Right hindlimb (tissue), 1 donor: ENCODE measurements around the gene AQP9.
"Not testable (repeated sequence)": the region's sequence is repeated elsewhere in the genome, so short reads cannot be mapped to it uniquely, and the experiment has no call there.

ENCODE experiments used
- DNase-seq: peaks from one replicate; pipeline ENCODE4 v3.0.0-alpha.2; 2018

The AQP9 gene, protein sequence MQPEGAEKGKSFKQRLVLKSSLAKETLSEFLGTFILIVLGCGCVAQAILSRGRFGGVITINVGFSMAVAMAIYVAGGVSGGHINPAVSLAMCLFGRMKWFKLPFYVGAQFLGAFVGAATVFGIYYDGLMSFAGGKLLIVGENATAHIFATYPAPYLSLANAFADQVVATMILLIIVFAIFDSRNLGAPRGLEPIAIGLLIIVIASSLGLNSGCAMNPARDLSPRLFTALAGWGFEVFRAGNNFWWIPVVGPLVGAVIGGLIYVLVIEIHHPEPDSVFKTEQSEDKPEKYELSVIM

DNA sequence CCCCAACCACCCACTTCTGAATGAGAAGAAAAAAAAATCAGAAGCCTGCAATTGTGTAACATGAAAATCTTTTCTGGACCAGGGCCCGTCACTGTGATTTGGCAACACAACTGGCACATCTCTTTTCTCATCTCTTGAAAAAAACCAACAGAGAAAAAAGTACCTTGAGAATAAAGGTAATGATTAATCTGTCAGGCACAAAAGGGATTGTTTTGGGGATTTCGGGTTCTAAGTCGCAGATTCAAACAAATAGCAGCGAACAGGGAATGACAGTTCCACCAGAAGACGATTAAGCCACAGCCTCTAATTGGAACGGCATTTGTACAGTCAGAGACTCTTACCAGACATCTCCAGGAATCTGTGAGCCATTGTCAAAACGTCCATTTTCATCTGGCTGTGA, at the start of gene AQP9:
AQP9 (plus strand) TSS at position 276 of the 400 bp plus-strand sequence. CDS start 185 bp downstream, outside the sequence.
- no peak for DNase-seq

DNA sequence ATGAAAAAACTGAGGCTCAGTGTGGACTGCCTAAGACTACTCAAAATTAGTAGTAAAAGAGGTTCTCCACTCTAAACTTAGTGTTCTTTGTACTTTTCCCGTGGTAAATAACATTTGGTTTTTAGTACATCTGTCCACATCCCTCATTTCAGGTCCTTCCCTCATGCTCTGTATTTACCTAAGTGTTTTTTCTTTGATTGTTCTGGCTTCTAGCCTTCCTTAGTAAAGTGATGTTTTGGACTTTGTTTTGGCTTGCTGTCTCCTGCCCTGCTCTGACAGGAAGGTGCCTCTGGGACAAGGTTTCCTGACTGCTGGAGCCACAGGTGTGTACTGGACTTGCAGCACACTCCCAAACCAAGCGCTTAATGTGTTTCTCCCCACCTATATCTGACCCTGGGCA, 42.8 kb upstream of the AQP9 start:
- DNase-seq, result no peak

DNA sequence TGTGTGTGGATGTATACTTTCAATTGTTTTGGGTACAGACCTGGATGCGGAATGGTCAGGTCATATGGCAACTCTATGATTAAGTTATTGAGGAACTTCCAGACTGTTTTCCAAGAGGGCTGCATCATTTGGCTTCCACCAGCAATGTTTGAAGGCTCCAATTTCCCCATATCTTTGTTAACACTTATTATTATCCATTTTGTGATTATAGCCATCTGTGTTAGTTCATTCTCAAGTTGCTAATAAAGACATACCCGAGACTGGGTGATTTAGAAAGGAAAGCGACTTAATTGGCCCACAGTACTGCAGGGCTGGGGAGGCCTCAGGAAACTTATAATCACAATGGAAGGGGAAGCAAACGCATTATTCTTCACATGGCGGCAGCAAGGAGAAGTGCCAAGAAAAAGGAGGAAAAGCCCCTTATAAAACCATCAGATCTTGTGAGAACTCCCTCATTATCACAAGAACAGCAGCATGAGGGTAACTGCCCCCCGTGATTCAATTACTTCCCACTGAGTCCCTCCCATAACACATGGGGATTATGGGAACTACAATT, 41.6 kb upstream of the AQP9 start:
- no peak for DNase-seq

DNA sequence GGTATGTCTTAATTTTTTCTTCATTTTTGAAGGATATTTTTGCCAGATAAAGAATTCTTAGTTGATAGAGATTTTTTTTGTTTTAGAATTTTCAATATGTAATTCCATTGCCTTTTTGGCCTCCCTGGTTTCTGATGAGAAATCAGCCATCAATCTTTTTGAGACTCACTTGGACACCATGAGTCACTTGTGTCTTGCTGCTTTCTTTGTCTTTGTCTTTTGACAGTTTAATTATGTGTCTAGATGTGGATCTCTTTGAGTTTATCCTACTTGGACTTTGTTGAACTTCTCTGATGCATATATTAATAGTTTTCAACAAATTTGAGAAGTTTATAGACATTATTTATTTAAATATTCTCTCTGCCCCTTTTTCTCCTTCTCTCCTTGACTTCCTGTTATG, 34.7 kb upstream of the AQP9 start:
- DNase-seq, result no peak

DNA sequence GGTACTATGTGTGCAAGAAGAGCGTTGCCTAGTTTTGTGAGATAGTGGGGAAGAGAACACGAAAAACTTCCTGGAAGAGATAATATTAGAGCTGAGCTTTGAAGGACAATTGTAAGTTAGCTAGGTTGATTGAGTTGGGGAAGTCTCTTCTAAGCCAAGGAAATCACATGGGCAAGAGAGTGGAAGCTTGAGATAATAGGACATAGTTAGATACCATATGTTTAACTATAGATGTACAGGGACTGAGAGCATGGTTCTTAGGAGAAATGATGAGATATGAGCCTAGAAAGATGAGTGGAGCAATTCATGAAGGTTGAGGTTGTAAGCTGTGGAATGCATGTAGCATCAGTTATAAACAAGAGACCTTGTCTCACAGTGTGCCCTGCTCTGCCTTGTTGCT, 30.1 kb upstream of the AQP9 start:
- no peak for DNase-seq

DNA sequence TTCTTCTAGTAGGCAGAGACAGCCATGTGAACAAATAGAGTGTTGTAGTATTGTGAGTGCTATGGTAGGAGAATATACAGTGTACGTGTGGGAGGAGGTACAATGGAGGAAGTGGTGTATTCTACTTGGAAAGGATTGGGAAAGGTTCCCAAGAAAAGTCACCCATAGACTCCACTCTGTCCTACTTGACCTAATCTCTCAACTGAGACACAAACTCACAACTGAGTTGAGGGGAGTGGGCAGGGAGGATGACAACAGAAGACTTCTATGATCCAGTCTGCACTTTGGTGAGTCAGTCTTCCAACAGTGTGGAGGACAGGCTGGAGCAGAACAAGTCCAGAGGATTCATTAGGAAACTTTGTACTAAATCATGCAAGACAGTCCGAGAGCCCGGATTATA, 28.8 kb upstream of the AQP9 start:
- DNase-seq, result no peak

DNA sequence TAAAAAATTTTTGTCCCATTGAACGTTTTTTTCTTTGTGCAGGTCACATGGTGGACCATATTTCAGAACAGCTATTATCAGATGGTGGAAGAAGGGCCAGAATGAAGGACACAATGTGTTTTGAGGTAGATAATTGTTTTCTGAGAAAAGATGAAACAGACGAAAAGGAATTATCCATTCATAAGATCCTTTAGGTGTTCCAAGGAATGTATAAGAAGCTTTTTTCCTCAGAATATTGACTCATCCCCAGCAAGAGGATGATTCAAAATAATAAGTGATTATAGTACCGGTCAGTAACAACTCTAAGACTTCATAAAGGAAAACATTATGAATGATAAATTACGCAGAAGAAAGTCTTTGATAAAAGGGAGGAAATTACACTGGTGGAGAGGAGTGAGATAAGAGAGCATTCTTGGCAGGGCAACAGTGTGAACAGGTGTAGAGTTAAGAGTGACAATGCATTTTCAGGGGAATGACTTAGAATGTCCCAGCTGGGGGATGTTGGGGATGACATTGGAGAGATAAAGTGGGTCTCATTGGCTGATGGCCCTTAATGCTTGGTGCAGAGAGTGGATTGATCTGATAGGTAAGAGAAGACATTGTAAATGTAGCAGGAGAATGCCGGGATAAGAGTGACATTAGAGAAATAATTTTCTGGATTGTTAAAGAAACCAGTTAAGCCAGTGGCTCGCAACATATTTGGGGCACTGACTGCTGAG, 27.0 kb upstream of the AQP9 start:
- DNase-seq, result no peak

DNA sequence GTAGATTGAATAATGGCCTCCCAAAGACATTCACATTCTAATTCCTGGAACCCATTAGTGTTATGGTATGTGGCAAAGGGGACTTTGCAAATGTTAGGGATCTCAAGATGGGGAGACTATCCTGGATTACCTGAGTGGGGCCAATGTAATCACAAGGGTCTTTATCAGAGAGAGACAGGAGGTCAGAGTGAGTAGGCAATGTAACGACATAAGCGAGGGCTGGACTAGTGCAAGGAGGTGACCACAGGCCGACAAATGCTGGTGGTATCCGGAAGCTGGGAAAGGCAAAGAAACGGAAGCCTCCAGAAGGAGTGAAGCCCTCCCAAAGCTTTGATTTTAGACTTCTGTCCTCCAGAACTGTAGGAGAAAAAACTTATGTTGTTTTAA, 26.5 kb upstream of the AQP9 start:
- no peak for DNase-seq

DNA sequence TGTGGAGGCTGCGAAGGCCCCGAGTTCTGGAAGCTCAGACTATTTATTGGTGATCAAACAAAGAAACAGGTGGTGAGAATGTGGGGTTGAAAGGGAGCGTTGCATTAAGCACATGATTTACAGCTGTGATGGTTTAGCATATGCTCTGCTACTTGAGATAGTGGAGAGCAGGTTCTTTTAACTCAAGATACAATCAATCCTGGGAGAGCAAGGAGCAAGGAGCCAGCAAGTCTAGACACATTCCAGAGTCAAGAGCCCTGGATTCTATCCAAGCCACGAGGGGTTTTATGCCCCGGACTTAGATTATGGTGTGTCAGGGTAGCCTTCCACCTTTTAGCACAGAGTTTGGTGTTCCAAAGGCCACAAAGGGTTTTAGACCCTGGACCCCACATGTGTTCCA, 24.8 kb upstream of the AQP9 start:
- not testable (repeated sequence) for DNase-seq

DNA sequence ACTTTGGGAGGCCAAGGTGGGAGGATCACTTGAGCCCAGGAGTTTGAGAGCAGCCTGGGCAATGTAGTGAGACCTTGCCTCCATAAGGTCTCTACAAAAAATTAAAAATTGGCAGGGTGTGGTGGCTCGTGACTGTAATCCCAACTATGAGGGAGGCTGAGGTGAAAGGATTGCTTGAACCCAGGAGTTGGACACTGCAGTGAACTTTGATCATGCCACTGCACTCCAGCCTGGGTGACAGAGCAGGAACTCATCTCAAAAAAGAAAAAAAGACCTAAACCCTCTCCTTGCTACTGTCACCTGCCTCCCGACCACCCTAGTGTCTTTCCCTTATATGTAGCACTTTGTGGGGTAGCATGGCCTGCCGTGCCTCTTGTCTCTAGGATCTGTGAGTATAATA, 23.8 kb upstream of the AQP9 start:
- no peak for DNase-seq

DNA sequence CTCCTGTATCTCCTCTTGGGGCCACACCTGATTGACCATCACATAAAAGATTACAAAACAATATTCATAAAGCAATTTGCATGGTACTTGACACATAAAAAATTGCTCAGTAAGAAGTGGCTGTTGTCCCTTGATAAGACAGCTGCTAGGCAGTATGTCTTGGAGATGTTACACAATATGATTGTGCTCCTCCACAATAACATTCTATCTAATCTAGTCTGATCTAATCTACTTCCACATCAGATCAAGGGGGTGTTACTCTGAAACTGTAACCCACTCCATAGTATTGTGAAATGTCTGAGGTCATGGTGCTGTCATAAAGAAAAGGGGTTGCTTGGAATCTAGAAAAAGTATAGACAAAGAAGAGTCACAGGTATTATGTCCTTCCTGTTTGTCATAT, 23.4 kb upstream of the AQP9 start:
- no peak for DNase-seq

DNA sequence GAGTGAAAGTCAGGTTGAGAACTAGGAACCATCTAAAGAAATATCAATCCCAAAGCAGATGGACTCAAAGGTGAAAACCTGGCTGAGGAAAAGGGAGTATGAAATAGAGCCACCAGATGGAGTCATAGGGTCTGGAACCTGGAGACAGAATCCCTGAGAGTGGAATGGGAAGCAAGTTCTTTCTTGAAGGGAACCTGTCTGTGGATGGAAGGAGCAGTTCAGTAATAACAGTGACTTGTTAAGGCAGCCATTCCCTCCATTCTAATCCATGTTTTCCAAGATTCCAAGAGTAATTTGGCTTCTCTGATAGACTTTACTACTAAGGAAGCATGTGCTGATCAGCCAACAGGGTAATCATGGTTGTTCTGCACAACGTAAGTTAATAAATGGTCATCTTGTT, 22.5 kb upstream of the AQP9 start:
- no peak for DNase-seq

DNA sequence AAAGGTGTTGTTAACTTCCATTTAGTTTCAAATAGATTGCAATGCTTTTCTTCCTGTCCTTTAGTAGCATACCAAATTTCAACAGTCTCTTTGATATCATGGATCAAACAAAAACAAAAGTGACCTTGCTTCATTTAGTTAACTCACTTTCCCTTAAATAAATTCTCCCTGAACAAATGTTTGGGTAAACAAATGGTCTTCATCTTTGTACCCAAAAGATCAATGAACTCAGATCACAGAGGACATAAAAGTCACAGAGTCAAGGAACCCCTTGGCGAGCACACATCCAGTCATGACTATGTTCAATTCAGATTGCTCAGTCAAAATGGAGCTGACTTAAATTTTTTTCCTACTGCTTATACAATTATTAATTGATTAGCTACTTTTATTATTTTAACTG, 20.6 kb upstream of the AQP9 start:
- no peak for DNase-seq

DNA sequence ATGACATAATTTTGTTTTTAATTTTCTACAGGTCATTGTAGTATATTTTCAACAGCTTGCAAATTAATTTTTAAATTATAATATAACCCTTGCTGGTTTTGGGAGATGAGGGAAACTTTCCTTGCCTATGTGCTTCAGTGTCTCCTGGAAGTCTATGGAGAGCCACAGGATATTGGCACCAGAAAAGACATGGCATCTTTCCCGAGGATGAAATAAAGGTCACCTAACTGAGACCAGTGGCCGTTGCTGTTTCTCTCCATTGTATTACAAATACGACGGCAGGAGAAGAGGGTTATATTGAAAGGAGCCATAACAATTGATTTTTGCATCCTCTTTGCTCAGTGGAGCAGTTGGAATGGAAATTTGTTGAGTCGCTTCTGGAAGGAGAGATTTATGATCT, 19.9 kb upstream of the AQP9 start:
- DNase-seq, result no peak

DNA sequence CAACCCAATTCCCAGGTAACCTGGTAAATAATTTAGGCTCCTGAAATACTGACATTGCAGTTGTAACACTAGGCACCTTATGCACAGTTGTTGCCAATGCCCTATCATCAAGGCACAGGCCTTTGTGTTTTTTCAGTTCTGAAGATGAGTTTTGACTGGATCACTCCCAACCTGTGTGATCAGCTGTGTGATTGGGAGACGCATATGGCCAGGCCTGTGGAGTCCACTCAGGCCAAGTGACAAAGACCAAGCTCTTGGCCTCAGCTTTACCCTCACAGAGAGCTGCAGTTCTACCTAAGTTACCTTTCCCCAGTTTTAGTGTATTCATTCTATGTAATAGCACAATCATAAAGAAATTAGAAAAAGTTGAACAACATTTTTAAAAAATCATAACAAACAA, 19.2 kb upstream of the AQP9 start:
- no peak for DNase-seq

DNA sequence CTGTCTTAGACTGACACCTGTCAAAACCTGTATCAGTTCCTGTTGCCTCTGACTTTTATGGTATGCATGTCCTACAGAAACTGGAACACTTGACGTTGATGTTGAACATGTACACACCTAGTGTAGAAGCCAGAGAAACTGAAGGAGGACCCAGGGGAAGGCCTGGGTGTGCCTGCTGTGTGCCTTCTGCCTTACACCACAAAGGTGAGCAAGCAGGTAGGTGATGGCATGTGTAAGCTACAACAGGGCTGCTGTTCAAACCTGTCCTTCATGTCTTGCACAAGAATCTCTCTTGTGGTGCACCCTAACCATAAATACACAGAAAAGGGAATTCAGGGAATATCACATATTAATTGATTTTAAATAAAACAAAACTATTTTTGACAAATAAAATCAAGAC, 13.6 kb upstream of the AQP9 start:
- no peak for DNase-seq

DNA sequence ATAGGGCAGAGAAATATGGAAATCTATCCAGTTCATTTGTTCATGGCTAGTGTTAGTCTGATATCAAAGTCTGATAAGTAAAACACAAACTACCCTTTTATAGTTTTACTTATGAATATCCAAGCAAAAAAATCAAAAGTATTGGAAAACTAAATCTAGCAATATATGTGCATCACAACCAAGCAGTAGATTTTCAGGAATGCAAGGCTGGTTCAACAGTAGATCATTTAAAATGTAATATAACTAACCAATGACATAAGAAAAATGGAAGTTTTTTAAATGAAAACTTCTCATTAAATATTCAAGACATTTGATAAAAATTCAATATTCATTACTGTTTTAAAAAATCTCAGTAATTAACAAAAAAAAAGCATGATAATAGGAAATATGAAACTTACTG, 12.8 kb upstream of the AQP9 start:
- DNase-seq, result no peak

DNA sequence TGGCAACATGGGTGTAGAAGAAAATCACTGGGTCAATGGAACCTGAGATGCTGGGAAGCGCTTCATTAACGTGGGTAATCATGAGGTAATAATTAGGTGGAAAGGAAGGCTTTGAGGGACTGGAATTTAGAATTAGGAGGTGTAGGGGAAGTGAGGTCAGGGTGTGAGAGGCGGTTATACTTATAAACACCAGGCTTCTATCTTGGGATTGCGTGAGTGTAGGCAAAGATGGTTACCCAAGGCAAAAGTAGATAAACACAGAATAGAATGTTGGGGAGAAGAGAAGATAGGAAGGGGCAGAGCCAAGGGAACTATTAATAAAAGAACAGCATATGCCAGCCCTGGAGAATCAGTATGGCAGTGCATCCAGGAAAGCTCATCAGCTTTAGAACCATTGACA, 3.3 kb upstream of the AQP9 start:
- DNase-seq, result no peak

DNA sequence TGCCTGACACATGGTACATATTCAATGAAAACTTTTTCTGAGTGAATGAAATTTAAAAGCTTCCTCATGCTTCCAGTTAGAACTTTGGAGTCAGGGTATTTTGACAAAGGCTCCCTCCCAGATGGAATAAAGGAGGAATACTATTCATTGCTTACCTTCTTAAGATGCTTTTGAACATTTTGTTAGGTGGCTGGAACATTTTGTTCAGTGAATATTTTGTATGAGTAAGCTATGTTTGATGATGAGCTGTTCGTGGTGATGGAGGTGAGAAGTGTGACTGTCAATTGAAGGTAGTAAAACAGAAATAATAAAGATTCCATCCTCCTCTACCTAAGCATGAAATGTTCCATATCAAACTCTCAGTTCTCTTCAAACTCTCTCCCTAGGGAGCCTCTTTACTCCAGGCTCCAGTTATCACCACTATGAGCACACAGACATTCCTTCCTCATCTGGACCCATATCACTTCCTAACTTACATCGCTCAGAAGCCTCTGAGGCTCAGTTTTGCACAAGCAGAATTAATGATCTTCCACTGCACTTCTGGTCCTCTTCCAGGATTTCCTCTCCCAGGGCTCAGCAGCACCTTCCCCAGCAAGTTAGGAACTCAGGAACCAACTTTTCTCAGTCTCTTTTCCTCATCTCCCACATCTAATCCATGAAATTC, 2.5 kb upstream of the AQP9 start:
- DNase-seq, result no peak

DNA sequence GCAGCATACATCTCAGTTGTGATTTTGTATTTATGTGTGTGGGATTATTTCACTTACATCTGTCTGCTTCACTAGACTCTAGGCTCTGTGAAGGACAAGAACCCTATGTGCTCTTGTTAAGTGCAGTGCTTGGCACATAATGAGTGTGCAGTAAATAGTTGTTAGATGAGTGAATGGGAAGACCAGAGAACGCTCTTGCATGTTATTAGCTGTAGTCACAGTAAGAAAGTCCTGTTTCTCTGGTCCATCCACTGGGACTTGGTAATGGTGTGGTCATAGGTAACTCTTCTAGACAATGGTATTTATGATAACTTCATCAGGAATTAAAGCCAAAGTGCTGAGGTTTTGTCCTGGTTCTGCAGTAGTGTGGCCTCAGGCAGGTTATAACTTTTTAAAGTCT, 1.4 kb upstream of the AQP9 start:
- no peak for DNase-seq

DNA sequence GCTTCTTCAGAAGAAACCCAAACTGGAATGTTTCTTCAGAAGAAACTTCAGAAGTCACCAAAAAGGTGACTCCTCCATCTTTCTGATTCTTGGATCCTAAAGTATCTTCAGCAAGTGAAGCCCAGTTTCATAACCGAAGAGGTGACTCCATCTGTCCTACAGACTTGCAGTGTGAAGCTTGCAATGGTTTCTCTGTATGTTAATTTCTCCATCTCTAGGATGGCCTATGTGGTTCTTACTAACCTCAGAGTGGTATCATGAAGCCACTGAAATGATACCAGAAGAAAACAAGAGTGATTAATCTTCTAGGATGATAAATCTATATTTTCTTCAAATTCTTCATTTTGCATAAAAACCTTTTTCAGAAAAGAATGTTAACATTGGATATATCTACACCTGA, 495 bp upstream of the AQP9 start:
- DNase-seq, result no peak

DNA sequence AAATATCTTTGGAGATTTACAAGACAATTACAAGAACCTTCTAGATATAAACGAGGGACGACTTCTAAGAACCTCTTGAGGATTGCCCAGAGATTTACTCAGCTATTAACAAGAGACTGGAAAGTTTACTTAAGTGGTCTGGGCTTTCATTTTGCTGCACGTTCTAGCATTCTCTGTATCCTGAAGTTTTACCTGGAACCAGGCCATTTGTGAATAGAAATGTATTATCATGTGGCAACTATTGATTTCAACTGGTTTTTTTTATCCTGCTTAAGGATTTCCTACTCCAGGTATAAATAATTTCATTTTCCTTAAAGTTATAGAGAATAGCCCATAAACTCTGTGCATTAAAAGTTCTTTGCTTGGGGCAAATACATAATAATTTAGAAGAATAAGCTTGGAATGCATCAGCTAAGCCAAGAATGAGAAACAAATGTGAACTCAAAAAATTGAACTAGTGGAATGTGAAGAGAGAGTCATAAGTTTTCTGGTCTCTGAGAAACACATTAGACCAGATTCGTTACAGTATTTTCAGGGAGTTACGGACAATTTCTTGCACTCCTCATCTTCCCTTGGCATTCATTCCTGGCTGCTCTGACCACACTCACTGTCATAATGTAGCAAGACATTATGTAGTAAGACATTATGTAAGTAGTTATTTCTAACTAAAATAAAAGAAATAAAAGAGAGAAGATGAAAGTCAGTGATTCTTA, 1.3 kb downstream of the AQP9 start:
- DNase-seq, result peak; percentile 33

DNA sequence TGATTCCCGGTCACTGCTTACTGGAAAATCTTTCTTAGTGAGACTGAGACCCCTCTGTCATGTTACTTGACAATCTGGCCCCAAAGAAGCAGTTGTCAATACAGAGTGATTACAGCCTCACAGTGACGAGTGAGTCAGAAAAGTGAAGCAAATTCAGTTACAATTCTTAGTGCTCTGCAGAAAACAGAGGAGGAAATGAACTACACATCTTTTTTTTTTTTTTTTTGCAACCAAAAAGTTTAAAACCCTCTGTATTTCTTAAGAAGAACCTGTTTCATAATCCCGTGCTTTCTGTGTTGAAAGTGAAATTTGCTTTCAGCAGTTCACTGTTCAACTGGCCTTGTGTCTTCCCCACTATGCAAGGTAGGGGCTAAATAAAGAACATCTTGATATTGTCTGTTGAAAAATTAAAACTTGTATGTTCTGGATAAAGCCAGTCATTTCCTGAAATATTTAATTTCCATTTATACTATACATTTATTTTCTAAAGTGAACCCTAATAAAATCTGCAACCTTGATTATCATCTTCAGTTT, 1.9 kb downstream of the AQP9 start:
- DNase-seq, result no peak
